GM19043 (cell line): ENCODE measurements around the gene ERCC6.
A peak's percentile ranks its signal among the peaks of the same experiment; 100 is the strongest.

Experiments
- ATAC-seq: cut with Tn5 transposase; IDR thresholded peaks from one replicate; pipeline ENCODE4 v1.9.1; 2021; ENCODE audit warnings: low read depth; ENCODE audit not compliant: unreplicated experiment

ERCC6 gene

DNA sequence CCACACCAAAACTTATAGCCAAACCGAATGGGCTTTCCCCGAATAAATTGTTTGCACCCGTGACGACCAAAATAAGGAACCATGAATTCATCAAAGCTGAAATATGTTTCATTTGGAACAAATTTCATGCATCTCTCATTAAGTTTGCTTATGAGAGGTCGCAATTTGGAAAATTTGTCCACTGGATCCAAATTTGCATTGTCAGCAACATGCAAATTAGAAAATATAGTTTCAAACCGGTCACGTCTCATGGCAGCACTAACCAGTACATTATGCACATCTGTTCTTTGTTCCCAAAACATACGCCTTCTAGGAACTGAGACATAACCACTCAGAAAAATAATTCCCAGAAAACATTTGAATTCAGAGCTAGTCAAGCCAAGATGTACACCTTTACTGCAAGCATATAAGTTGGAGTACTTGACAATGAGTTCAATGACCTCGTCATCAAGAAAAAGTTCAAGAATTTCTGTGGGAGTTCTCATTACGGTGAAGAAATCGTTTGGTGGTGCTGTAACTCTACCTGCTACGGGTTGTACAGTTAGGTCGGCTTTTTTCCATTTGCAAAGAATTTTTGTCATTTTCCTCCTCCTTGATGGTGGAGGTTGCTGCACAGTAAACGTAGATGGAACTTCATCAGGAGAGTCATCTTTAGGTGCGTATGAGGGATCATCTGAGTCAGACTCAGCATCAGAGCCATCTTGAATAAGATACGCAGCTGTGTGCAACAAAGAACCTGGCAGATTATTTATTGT lies 22.5 kb downstream of the ERCC6 start:
- ATAC-seq = no peak

DNA sequence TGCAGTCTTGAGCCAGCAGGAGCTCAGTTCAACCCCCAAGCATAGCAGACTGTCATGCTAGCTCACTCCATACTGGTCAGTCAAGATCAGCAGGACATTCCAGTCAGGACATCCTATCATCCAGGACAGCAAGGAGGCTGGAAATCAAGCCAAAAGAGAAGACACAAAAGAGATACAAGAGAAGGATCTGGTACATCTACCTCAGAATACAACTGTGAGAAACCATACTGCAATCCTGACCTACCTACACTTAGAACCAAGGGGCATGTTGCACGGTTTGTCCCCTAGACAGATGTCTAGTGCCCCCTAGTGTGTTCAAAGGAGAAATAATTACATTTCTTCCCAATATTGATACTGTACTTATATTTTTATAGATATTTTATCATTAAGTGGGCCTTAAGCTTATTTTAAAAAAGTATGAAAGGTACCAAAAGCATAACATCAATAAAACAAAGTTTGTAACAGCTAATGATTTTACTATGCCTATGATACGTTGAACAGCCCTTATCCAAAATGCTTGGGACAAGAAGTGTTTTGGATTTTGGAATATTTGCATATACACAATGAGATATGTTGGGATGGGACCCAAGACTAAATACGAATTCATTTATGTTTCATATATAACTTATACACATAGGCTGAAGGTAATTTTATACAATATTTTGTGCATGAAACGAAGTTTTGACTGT lies 26.7 kb downstream of the ERCC6 start:
- no peak for ATAC-seq

DNA sequence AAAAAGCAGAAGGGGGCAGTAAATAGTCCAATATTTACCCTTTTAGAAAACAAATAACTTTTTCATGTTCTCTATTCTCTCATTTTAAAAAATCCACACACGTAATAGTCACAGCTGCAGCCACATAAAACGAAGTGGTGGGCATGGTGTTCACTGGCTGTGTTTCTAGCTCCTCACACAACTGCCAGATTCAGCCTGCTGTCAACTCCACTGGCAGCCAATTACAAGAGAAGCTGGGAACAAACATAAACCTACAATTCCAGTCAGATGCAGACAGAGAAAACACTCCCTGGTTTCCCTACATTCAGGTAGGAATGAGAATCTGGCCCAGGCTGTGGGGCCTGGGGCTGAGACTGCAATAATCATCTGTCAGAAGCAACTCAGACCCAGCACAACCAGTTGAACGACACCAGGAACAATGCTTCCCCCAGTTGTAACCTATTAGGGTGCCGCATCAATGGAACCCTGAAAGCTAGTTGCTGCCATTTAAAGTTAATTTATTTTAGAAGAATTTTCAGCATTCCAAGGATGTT lies 29.1 kb downstream of the ERCC6 start:
- ATAC-seq = no peak

DNA sequence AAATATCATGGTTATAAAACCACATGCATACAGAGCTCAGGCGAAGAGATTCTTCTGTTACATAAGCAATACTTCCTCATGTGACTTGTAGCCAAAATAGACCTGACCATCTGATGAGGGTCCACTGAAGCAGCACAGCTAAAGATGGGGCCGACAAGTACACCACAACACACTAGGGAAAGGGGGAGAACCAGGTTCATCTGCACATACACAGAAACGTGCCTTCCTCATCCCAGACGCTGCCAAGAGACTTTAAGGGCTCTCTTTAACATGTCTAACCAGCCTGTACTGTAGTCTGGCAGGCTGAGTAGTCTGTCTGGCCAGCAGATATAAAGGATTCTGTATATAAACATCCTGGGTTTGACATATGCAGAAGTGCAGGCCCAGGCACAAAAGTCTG lies 30.3 kb downstream of the ERCC6 start:
- peak; percentile 33 for ATAC-seq

DNA sequence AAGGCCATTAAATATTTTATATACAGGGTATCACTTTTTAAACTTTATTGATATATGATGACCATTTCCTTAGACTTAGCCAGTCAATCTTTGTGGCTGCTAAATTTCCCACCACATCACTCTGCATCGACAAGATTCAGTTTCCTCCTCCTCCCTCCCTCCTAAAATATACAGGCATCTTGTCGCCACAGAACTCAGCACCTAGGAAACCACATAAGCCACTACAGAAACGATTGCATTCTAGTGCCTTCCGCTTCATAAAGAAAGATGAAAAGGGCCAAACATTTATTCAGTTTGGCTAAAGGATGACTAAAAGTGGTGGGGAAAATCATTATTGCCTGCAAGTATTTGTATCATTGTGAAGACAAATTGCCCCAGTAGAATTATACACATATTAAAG lies 30.7 kb downstream of the ERCC6 start:
- peak; percentile 58 for ATAC-seq

DNA sequence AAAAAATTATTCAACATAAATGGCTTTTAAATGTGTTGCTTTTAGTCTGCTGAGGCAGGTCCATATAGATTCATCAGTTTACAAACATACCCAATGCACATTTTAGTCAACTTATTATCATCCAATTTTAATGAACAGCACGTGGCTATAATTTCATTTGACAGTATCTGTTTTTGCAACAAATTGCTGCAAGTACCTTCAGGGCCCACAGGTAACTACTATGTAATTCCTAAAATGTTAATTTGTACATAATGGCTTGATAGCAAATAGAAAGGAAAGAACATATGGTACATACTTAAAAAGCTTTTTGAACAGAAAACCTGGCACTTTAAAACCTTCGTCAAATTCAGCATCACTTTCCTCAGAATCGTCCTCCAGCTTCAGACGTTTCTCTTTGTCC lies 33.3 kb downstream of the ERCC6 start:
- ATAC-seq = no peak

DNA sequence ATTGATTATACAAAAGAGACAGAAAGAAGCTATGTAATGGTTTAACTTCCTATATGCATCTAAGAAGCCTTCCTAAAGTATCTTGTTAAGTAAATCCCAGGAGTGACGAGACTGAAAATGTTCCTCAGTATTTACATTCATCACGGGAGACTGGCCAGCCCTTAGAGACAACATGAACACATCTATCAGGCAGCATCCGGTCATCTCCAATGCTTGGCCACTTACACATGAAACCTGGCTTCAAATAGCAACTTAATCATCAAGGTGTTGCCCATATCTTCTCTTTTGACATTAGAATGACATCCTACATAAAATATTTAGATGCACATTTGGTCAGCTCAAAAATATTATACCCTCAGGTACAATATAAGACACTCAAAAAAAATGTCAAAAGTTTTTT lies 33.8 kb downstream of the ERCC6 start:
- ATAC-seq = no peak

DNA sequence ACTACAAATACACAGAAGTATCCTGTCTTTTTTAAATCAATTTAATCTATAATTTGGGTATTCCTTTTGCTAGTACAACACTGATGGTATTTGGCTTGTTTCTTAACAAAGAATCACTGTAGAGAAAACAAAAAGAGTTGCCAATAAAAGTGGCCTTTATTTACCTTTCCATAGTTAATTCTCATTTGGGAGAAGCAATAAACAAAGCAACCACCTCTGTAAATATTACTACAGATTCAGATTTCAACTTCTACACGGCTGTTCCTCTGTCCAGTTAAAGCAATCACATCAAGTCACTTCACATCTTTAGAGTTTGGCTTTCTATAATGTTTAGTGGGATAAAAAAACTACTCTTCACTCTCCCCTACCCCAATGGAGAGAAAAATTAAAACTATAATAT lies 34.4 kb downstream of the ERCC6 start:
- no peak for ATAC-seq

DNA sequence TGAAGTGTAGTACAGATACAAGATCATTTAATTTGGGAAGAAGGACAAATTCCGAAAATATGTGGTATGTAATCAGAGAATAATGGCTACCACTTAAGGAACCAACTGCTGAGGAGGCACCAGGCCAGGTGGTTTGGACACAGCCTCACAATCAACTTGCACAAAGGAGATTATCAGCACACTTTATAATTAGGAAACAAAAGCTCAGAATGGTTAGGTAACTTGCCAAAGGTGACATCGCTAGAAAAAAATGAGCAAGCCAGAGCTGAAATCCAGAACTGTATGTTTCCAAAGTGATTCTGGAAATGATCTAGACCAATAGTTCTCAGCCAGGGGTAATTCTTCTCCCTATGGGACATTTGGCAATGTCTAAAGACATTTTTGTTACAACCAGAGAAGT lies 36.6 kb downstream of the ERCC6 start:
- no peak for ATAC-seq

DNA sequence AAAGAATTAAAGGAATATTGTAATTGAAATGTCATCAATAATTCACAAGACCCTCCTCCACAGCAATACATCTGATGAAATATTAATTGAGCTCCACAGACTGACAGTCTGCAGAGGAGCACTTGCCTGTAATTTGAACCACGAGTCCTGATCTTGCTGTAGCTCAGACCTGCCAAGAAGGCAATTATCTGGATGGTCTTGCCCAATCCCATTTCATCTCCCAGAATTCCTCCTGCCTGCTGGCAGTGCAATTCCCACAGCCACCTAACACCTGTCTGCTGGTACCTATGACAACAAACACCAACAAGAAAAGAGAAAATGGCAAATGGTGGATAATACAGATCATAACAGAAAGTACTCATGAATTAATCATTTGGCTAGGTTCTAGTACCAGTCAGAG lies 38.5 kb downstream of the ERCC6 start:
- no peak for ATAC-seq

DNA sequence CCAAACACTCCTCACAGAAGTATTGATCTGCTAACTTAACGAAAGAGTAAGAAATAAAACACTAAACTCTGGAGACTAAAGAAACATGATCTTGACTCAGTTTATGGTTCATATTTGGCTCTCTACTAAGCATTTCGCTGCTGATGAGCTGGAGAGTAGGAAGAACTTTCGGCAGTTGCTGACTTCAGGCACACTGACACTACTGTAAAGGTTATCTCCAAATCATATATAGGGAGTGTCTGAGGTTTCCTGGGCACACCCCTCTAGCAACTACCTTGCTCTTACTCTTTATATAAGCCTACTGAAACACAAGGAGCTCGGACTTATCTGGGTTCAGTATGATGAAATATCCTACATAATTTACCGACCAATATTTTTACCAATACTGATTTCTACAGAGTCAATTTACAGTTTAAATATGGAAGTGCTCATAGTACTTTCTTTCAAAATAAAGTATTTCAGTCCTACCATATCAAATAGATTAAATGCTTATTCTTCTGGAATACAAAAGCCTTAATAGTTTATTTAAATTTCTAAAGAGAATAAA lies 39.5 kb downstream of the ERCC6 start:
- ATAC-seq = no peak

DNA sequence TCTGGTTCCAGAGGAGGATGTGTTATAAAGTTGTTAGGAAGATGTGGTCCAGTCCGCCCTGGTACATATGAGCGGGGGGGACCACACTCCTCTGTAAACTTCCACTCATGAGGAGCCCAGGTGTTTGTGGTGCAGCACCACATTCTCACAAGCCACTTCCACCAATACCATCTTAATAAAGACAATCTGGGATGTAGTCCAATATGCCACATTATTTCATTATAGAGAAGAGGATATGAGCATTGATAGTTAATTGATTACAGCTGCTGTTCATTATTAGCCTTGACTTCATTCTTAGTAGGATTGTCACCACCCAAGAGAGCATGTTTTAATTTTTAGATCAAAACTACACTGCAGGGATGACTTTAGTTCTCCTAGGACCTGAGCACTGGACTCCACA lies 40.5 kb downstream of the ERCC6 start:
- ATAC-seq = no peak

DNA sequence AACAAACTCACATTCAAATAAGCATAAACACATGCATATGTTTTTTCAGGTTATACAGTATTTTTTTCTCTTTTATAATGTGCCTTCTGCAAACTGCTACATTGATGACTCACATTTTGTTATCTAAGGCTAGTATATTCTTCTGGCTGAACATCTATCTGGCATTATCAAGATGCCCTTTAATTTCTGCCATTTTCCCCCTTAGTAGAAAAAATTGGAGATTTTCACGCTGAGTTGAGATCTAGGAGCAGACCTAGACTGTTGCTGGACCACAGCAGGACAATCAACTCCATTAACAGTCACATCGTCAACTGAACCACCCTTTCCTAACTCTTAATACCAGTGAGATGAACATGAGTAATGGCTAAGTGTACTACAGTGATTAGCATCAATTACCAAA lies 41.6 kb downstream of the ERCC6 start:
- ATAC-seq = no peak

DNA sequence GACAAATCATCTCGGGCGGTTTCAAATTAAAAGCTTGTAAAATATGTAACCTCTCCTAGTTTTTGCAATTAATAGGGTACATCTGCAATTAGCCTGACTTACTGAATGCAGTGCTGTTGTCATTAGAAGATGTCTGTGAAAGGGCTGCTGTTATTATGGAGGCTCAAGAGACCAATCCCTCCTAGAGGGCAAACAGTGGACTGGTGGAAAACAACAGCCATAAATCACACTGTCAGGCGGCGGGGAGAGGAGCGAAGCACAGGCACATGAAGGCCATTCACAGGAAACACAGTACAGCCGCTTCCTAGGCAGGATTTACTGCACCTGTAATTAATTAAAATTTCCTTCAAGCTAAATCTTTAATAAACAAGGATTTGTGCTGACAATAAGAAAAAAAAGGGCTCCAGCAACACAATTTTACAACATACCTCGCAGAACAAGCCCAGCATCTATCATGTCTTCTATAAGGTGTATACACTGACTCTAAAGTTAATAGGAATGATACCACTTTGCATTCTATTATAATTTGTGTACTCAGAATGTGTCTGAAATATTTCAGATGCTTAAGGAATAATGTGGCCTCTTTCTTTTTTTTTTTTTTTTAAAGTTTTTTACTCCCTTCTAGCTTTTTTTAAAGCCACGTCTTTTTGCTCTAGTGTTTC lies 50.7 kb downstream of the ERCC6 start:
- no peak for ATAC-seq

DNA sequence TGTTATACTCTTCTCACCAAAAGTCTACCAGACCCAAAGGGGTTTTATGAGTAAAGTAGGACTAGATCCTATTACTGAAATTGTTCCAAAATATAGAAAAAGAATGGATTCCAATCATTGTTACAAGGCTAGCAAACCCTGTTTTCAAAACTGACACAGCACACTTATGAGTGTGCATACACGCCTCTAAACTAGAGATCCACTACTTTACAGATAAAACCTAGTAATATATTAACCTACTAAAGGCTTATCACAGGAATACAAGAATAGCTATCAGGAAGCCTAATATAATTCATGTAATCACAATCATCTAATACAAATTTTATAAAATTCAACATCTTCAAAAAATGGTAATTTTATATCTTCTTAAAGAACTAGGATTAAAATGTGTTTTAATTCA lies 52.2 kb downstream of the ERCC6 start:
- ATAC-seq = no peak

DNA sequence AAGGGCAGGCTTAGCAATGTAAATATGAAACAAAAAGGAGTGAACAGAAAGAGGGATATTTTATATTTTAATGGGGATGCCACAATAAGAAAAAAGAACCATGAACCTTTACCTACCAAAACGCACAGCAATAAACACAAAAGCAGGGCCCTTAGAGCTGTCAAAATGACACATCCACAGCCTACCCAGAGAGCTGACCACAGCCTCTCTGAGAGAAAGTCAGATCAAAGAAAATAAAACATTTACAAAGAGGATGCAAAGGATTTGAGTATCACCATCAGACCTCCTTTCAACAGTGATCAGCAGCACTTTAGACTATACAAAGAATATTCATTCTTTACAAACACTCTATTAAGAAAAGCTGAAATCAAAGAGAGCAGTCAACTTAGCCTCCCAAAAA lies 52.9 kb downstream of the ERCC6 start:
- ATAC-seq = no peak

DNA sequence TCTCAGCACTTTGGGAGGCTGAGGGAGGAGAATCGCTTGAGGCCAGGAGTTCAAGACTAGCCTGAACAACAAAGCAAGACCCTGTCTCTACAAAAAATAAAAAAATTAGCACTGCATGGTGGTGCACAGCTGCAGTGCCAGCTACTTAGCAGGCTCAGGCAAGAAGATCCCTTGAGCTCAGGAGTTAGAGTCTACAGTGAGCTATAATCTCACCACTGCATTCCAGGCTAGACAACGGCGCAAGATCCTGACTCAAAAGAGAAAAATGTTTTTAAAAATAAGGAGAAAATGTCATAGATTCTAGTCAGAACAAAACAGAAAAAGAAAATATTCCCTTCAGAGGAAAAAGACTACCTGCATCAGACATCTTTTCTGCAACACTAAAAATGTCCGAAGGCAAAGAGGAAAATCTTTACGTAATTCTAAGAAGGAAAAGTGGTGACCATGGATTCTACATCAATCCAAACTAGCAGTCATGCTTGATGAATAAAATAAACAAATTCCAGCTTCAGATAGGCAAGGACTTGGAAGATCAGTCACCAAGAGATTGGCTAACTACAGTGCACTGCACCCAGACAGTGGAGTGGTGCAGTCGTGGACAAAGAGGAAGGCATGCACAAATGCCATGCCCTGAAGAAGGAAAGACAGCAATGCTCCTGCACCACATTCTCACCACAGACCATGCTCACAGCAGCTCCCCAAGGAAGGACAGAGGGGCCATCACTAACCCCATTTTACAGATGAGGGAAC lies 54.3 kb downstream of the ERCC6 start:
- no peak for ATAC-seq

DNA sequence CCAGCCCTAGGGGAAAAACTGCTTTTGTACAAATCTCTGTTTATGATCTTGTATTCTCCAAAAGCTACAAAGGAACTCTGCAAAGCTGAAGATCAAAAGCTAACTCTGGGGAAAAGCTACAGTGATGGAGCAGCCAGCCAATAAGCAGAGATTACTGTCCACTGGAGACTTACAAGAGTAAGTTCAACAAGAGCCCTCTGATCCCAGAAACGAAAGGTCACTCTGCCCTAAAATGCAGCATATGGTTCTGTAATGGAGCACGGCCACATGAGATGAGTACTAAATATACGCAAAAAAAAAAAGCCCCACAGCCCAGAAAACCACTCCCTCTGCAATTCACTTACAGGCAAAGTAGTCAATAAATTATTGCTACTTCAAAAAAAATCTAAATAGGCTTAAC lies 60.1 kb downstream of the ERCC6 start:
- no peak for ATAC-seq

DNA sequence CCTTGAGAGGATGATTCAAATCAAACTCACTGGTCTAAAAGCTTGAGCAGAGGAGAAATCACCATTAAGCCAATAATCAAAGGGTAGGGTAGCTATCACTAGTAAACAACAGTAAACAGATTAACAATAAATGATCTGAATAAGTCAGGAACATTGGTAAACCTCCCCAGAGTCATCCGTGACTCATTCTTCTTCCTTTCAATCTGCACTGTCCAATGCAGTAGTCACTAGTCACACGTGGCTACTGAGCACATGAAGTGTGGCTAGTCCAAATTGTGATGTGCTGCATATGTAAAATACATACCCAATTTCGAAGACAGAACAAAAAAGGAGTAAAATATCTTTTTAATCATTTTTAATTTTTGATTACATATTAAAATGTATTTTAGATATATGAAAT lies 64.0 kb downstream of the ERCC6 start:
- no peak for ATAC-seq

DNA sequence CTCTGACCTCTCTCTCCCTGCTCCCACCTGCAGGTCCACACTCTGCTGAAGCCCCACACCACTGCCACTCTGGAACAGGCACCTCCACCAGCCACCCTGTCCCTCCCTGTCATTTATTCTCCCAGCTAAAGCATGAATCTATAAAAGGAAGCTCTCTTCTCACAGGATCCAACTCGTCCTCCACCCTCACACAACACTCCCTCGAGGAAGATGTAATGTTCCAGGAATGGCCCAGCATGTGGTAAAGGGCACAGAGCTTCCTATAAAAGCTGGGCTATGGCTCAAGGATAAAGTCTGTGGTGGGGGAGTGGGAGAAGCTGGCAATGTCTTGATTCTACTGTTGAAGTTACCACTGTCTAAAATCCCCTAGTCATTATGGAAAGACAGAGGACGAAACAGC lies 67.4 kb downstream of the ERCC6 start:
- ATAC-seq = no peak

DNA sequence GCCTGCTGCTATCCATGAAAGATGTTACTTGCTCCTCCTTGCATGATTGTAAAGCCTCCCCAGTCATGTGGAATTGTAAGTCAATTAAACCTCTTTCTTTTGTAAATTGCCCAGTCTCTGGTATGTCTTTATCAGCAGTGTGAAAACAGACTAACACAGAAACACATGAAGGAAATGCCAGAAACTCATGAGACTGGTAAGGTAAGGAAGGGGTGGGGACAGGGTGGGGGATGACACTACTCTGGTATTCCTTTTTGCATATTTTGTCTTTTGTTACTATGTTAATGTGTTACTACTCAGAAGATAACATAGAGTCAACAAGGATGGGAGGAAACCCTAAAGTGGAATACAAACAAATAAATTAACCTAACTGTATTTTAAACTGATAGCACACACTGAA lies 73.2 kb downstream of the ERCC6 start:
- ATAC-seq = no peak
